ENCODE measurements around the gene CPLANE2. TPM values are rescaled to one million over a fixed set of nuclear protein-coding genes. Genes with fewer than 3 reads are reported as not detected.

Gene CPLANE2
- polyA plus RNA-seq, 3 donors from 2014 or later, result 1.2 to 3.8 (median 1.8) TPM

Other genes with a start within 250 kb of the CPLANE2 start
- gene SRARP, start 232.9 kb downstream of the CPLANE2 start, polyA plus RNA-seq, result not detected
- gene HSPB7, start 219.1 kb downstream of the CPLANE2 start, polyA plus RNA-seq, result not detected
- not detected for gene CLCNKA, start 215.1 kb downstream of the CPLANE2 start, polyA plus RNA-seq
- gene CLCNKB, start 193.4 kb downstream of the CPLANE2 start, polyA plus RNA-seq, result not detected
- gene FAM131C, start 163.5 kb downstream of the CPLANE2 start, polyA plus RNA-seq, result not detected
- not detected for gene EPHA2, start 81.1 kb downstream of the CPLANE2 start, polyA plus RNA-seq
- 10 to 100 TPM in 2 of 3 donors, 1 to 10 TPM in 1; 6.1 to 14.3 (median 14.0) TPM for gene ARHGEF19, start 24.5 kb downstream of the CPLANE2 start, polyA plus RNA-seq
- gene FBXO42, start 115.3 kb upstream of the CPLANE2 start, polyA plus RNA-seq, result 10 to 100 TPM; 12.2 to 26.2 (median 24.7) TPM
- gene SZRD1, start 130.1 kb upstream of the CPLANE2 start, polyA plus RNA-seq, result 10 to 100 TPM; 55.8 to 81.5 (median 80.7) TPM
- gene SPATA21, start 200.2 kb upstream of the CPLANE2 start, polyA plus RNA-seq, result not detected
- 100 to 1,000 TPM; 108 to 141 (median 124) TPM for gene NECAP2, start 203.5 kb upstream of the CPLANE2 start, polyA plus RNA-seq